B cell (primary cell): Measurements from ENCODE around the gene EXOC4.

Experiments used
- CTCF ChIP-seq: fragments of 200-600 bp; IDR thresholded peaks from one replicate; pipeline ENCODE4 v1.8.0; 2022; ENCODE audit warnings: antibody characterized with exemption, mild to moderate bottlenecking
- EZH2 ChIP-seq: IDR thresholded peaks from 2 replicates; pipeline ENCODE4 v1.6.1; 2012; ENCODE audit warnings: borderline replicate concordance, low read depth, mild to moderate bottlenecking, moderate library complexity, low read length; ENCODE audit not compliant: insufficient read depth, poor library complexity, severe bottlenecking

GRCh38 chr7:133753513-133753912 lies 500.6 kb downstream of the EXOC4 start:
- TF ChIP-seq CTCF (no peak), EZH2 (no peak)
